GM21786 (cell line): ENCODE results near the gene HCRTR1.

ENCODE experiments used
- ATAC-seq: cut with Tn5 transposase; IDR thresholded peaks from one replicate; pipeline ENCODE4 v1.9.1; 2021; ENCODE audit not compliant: unreplicated experiment

The HCRTR1 gene

DNA sequence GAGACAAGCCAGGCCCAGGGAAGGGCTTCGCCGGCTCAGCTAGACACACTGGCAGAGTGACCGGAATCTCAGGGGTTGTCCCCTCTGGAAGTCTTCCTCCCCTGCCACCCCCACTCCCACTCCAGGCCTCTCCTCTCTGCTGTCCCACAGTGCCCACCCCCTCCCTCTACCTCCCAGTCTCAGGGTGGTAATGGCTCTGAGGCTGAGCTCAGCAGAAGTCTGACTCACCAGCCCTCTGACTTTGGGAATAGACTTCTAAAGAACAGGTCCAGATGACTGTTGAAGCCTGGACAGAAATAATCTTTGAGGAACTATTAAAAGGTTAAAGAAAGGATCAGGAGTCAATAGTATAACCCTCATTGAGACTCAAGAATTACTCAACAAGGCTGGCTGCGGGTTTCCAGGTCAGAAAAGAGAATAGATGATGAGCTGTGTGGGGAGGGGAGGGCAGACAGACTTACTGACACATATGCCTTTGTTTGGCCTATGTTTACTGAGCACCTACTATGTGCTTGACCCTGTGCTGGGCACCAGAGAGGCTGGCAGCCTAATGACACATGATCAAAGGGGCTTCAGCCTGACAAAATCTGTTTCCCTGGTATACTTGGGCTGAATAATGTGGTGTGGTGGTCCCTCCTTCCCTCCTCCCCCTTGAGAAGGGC is 8.2 kb downstream of the HCRTR1 start:
- no peak for ATAC-seq

- no peak for ATAC-seq
Observed at GRCh38 chr1:31626223-31627207, 9.0 kb downstream of the HCRTR1 start.

- ATAC-seq: no peak
Observed at GRCh38 chr1:31627301-31627929, 9.9 kb downstream of the HCRTR1 start.

- no peak for ATAC-seq
Observed at GRCh38 chr1:31627930-31628559, 10.6 kb downstream of the HCRTR1 start.

DNA sequence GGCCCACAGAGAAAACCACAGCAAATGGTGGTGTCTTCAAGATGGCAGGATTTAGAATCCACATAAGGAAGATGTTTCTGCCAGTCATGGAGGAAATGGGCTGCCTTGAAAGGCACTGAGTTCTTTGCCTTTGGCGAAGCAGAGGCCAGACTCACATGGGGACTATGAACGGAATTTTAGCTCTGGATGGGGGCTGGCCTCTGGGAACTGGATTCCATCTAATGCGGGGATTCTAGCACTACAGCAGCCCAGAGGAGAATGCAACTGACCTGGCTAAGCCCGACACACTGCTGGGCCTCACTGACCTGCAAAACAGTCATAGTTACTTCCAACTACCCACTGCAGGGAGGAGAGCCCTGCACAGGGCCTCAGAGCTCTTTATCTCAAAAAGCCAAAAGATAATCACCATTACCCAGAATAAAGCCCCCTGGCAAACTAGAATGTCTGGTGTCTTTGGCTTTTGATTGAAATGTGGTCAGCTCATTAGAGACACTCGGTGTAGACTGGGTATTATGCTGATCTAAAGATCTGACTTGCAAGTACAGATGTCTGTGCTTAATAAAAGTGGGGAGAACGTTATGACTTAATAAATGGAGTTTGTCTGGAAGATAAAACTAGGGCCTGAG is 11.6 kb downstream of the HCRTR1 start:
- no peak for ATAC-seq

- ATAC-seq: no peak
Observed at GRCh38 chr1:31632649-31633048, 15.2 kb downstream of the HCRTR1 start.

DNA sequence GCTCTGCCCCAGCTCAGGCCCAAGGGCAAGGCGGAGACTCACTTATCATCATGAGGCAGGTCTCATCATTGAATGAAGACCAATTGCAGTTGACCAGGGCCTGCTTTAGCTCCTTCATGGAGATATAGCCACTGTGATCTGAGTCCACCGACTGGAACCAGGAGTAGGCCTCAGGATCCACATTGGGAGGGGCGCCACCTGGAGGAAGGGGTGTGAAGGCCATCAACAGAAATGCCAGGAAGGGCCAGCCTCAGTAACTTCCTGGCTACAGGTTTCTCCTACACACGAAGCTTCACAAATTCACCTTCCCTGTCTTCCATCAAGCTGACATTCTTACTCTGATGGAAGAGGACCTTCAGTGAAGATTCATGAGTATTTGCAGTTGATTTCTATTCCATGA is 15.6 kb downstream of the HCRTR1 start:
- ATAC-seq: no peak

- no peak for ATAC-seq
Observed at GRCh38 chr1:31637915-31638673, 20.6 kb downstream of the HCRTR1 start.

DNA sequence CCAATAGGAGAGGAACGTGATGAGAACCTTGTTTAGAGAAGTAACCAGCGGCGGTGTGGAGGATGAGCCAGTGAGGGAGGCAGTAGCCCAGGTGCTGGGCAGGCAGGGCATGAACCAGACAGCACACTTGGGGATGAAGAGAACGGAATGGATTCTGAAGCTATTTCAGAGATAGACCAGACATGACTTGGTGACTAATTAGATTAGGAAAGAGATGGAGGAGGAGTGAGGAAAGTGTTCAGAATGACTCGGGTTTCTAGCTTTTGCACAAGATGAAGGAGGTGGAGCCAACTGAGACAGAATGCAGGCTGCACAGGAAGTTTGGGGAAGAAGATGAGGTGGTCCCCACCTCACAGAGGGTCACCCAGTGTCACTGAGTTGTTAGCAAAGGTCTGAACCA is 22.1 kb downstream of the HCRTR1 start:
- ATAC-seq: no peak

- no peak for ATAC-seq
Observed at GRCh38 chr1:31640179-31640578, 22.7 kb downstream of the HCRTR1 start.

DNA sequence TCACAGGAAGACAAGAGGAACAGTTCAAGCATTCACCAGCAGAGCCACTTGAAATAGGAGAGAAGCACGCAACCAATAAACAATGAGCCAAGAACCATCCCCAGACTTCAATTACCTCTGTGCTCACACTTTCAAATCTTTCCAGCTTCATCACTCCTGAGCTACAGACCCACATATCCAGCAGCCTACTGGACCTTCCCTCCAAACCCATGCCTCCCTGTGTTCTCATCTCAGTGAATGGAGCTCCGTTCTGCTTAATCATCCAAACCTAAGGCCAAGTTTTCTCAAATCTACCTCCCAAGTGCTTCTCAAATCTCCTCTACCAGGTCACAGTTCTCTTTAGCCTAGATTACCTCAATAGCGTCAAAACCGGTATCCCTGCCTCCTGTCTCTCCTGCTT is 23.5 kb downstream of the HCRTR1 start:
- no peak for ATAC-seq

DNA sequence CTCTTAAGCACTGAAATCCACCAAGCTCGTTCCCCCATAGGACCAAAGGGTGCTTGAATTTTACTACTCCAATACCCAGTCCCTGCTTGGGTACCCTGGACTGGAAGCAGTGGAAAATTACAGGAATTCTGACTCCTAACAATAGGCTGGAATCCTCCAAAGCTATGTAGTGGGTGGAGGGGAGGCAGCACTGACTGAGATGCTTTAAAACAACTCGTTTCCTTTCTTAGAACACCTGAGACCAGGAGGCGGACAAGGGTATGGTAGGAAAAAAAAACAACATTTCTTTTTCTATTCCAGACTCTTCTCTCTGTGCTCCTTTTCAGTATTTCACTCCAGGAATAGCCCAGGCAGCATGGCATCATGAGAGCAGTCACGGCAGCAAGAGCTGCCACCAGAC is 24.9 kb downstream of the HCRTR1 start:
- no peak for ATAC-seq

GRCh38 chr1:31642897-31643296 is 25.4 kb downstream of the HCRTR1 start:
- ATAC-seq: no peak

DNA sequence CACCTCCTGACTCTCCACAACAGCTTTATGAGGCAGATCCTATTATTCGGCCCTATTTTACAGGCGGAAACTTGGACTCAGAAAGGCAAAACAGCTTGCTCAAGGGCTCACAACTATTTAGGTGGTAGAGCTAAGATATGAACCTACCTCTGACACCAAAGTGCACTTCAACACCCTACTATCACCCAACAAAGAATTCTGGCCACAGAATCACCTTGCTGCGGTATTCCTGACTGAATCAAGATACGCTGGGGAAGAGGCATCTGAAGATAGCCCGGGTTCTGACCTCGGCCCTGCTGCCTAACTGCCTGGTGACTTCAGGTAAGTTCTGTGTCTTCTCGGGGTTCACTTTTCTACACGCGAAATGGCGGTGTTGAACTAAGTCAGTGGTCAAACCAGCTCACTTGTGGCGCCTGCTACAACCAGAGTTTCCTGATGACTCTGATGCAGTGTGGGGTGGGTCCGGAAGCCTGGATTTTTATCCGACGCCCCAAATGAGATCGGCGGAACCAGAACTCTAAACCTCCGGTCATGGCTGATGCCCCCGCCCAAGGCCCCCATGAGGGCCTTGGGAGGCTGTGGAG is 26.6 kb downstream of the HCRTR1 start:
- no peak for ATAC-seq

DNA sequence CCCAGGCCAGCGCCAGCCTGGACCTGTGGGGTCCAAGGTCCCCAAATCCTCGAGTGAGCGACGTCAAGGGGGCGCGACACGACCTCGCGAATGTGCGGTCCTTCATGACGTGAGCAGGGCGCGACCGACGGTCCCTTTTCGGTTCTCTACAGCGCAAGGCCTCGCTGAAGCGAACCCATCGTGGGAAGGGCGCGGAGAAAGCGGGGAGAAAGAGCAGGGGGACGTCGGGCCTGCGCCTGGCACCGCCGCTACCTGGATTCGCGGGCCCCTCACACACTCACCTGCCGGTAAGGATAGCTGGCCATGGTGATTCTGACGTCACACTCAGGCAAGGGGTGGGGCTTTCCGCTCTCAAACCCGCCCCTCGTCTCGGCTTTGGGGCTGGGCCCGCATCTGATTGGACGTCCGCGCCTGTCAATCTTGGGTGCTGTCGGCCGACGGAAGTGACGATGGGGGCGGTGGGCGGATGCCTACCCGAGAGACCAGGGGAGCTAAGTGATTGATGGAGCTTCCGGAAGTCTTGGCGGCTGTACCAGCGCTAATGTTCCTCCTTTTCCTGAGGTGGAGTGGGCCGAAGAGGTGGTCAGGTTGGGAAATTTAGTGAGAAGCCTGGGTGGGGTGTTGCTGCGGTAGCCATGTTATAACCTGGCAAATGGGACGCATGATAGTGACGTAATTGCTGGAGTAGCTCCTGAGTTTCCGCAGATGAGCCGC is 27.2 kb downstream of the HCRTR1 start, which contains the start of gene PEF1:
Gene PEF1 (minus strand): TSS at position 317 of the 714 bp plus-strand sequence. CDS start 12 bp downstream, at position 305.
- ATAC-seq: peak; percentile 91

DNA sequence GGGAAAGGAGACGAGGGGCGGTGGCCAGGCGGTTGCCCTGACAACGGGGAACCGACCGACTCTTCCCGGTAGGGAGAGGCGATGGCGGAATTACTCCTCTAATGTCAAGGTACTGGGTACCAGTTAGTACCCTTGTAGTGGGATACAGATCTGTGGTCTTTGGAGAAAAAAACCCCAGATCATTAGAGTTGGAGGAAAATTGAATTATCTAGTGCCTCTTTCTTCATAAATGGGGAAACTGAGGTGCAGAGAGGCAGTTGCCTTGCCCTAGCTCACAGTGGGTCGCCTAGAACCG is 27.7 kb downstream of the HCRTR1 start:
- ATAC-seq: no peak

- no peak for ATAC-seq
Observed at GRCh38 chr1:31646259-31646960, 28.9 kb downstream of the HCRTR1 start.

- ATAC-seq: no peak
Observed at GRCh38 chr1:31647106-31647505, 29.6 kb downstream of the HCRTR1 start.

DNA sequence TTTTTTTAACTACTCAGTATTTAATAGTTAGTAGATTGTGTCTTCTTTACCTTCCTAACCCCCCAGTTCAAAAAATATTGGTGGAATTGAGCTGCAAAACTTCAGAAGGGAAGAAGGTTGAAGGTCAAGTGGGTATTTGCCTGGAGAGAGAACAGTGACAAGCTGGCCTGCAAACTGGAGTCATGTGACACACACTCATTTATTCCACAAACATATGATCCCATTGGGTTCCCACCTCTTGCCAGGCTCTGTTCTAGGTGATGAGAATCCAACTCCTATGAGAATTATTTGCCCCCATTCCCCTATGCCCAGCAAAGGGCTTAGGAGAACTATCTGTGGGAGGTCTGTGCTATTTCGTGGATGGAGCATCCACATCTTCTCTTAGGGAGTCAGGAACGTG is 30.7 kb downstream of the HCRTR1 start:
- no peak for ATAC-seq
